ENCODE measurements around the gene TSC1.

The TSC1 gene

DNA sequence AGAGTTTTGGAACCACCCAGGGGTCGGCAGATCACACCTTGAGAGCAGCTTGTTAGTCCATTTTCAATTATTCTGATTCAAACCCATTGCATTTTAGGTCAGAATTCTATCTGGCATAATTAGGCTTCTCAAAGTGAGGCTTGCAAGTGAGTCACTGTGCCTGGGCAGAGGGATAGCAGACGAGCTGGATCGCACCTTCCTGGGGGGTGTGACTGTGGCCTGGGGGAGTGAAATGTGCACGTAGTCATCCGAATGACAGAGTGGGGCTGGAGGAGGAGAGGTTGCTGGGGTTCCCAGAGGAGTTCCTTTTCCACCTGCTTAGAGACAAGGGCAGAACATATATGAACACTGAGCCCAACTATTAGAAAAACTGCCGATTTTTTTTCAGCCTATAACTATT lies 34.0 kb downstream of the TSC1 start:
- no peaks in the 10 kb centered on the region for H3K4me1 ChIP-seq (ENCODE audit: control insufficient read depth in 1 of 2, insufficient read depth in 1 of 2, low read depth in 1 of 2, low read length in 1 of 2)
- TF ChIP-seq CTCF (IDR thresholded peaks at IDR 0.05) = no peak
- no peak overlapping the region for H3K4me3 ChIP-seq (ENCODE audit: low read depth in 1 of 2, low read length in 1 of 2)
- no peaks in the 10 kb centered on the region for H3K27me3 ChIP-seq
- H3K36me3 ChIP-seq = peaks cover 67% of the 10 kb centered on the region
- no peaks in the 10 kb centered on the region for H3K9me3 ChIP-seq
- no peak overlapping the region for H3K27ac ChIP-seq

DNA sequence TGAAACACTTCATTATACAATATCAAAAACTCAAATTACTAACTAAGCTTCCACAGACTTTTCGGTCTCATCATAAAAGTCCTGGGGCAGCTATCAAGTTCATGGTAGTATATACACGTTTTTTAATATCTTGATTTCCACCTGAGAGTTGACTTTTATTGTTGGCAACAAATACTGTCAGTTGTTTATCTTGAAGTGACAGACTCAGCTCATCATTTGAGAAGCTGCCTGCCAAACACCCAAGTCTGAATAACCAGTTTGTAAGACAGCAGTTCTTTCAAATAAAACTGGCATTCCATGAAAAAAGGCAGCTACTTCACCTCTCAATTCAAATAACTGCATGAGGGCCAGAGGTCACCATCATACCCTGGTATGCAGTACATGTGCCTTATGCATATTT lies 35.1 kb downstream of the TSC1 start:
- no peaks in the 10 kb centered on the region for H3K9me3 ChIP-seq
- no peak overlapping the region for H3K27ac ChIP-seq
- no peaks in the 10 kb centered on the region for H3K4me1 ChIP-seq (ENCODE audit: control insufficient read depth in 1 of 2, insufficient read depth in 1 of 2, low read depth in 1 of 2, low read length in 1 of 2)
- TF ChIP-seq CTCF (IDR thresholded peaks at IDR 0.05) = no peak
- H3K27me3 ChIP-seq = no peaks in the 10 kb centered on the region
- H3K4me3 ChIP-seq (ENCODE audit: low read depth in 1 of 2, low read length in 1 of 2) = no peak overlapping the region
- H3K36me3 ChIP-seq = peaks cover 67% of the 10 kb centered on the region

GRCh38 chr9:132908635-132909034 lies 35.8 kb downstream of the TSC1 start:
- no peak for TF ChIP-seq CTCF (IDR thresholded peaks at IDR 0.05)
- no peak overlapping the region for H3K27ac ChIP-seq
- no peak overlapping the region for H3K4me3 ChIP-seq (ENCODE audit: low read depth in 1 of 2, low read length in 1 of 2)
- no peaks in the 10 kb centered on the region for H3K27me3 ChIP-seq
- H3K4me1 ChIP-seq (ENCODE audit: control insufficient read depth in 1 of 2, insufficient read depth in 1 of 2, low read depth in 1 of 2, low read length in 1 of 2) = no peaks in the 10 kb centered on the region
- no peaks in the 10 kb centered on the region for H3K9me3 ChIP-seq
- peaks cover 69% of the 10 kb centered on the region for H3K36me3 ChIP-seq

GRCh38 chr9:132905726-132906125 lies 38.7 kb downstream of the TSC1 start:
- TF ChIP-seq CTCF (IDR thresholded peaks at IDR 0.05) = no peak
- Histone ChIP-seq H3K27me3 (no peaks in the 10 kb centered on the region), H3K9me3 (no peaks in the 10 kb centered on the region), H3K4me3 (ENCODE audit: low read depth in 1 of 2, low read length in 1 of 2) (no peak overlapping the region), H3K4me1 (ENCODE audit: control insufficient read depth in 1 of 2, insufficient read depth in 1 of 2, low read depth in 1 of 2, low read length in 1 of 2) (no peaks in the 10 kb centered on the region), H3K36me3 (peaks cover 75% of the 10 kb centered on the region), H3K27ac (no peak overlapping the region)

- H3K4me3 ChIP-seq (ENCODE audit: low read depth in 1 of 2, low read length in 1 of 2) = no peak overlapping the region
- peaks cover 75% of the 10 kb centered on the region for H3K36me3 ChIP-seq
- no peaks in the 10 kb centered on the region for H3K4me1 ChIP-seq (ENCODE audit: control insufficient read depth in 1 of 2, insufficient read depth in 1 of 2, low read depth in 1 of 2, low read length in 1 of 2)
- no peak overlapping the region for H3K27ac ChIP-seq
- H3K9me3 ChIP-seq = no peaks in the 10 kb centered on the region
- no peak for TF ChIP-seq CTCF (IDR thresholded peaks at IDR 0.05)
- H3K27me3 ChIP-seq = no peaks in the 10 kb centered on the region
Measured at GRCh38 chr9:132903574-132904492, 40.6 kb downstream of the TSC1 start.

Data from neutrophil (primary cell).